SH-SY5Y (cell line): ENCODE measurements around the gene TRIM17.

Source experiments
- GATA2 ChIP-seq: IDR thresholded peaks from 2 replicates; pipeline ENCODE4 v1.6.1; 2011; ENCODE audit warnings: mild to moderate bottlenecking, low read depth, low read length
- GATA3 ChIP-seq: IDR thresholded peaks from 2 replicates; pipeline ENCODE4 v1.6.1; 2011; ENCODE audit warnings: low read depth, mild to moderate bottlenecking, low read length, moderate library complexity

TRIM17 gene

DNA sequence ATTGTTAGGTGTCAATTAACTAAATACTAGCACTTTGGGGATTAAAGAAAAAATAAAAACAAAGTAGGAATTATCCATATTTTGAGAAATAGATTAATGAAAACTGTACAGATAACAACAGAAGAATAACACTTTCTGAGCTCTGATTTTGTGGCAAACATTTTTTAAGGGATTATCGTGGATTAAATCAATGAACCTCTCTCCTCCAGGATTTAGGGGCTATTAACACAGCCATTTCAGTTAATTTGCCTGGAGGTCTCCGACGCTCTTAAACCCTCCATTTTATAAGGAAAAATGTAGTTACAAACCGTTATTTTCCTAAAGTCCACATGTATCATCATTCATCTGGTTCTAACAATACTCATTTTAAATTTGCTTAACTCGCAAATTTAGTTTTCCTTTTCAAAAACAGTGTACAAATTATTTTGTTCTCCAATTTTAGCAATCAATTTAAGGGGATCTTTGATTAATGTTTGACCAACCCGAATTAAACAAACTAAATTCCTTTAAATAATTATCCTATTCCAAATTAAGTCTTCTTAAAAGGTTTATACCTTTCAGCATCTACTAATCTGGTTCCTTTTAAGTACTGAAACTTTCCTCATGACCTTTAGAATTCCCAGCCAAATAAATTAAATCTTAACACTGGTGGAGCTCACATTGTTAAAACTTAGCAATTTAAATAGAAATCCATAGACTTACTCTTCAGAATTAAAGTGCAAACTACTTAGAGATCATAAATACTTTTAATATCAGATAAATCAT is 39.8 kb upstream of the TRIM17 start:
- TF ChIP-seq GATA2 (no peak), GATA3 (no peak)

GRCh38 chr1:228455715-228456114 is 39.1 kb upstream of the TRIM17 start:
- TF ChIP-seq GATA2 (no peak), GATA3 (no peak)

DNA sequence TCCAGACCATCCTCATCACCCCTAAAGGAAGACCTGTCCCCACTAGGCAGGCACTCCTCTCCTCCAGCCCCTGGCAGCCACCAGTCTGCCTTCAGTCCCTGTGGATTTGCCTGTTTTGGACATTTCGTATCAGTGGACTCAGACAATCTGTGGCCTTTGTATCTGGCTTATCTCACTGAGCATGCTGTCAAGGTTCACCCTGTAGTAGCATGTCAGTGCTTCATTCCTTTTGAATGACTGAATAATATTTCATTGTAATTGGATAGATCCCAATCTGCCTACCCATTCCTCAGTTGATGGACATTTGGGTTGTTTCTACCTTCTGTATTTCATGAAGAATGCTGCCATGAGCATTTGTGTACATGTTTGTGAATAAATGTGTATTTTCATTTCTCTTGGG is 37.6 kb upstream of the TRIM17 start:
- no peak for TF ChIP-seq GATA3
- no peak for TF ChIP-seq GATA2

DNA sequence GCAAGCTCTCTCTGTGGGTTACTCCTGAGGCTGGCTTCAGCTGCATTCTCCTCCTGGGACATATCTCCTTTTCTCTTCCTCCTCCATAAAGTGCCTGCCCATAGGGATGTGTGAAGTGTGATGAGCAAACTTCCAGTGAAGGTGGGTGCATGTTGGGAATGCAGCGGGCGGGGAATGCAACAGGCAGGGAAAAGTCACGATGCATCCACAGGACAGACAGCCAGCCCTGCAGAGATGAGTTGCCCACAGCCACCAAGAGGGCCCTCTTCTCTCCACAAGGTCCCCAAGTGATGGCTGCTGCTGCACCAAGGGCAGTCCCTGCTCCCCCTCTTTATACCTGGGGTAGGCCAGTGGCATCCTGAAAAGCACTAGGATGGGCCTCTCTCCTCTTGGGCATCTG is 37.0 kb upstream of the TRIM17 start:
- TF ChIP-seq GATA3 (no peak), GATA2 (no peak)

- TF ChIP-seq GATA2 = no peak
- no peak for TF ChIP-seq GATA3
These were observed 36.4 kb upstream of the TRIM17 start for GRCh38 chr1:228453022-228453560.

- no peak for TF ChIP-seq GATA3
- no peak for TF ChIP-seq GATA2
These were observed 35.7 kb upstream of the TRIM17 start for GRCh38 chr1:228452194-228453021.

DNA sequence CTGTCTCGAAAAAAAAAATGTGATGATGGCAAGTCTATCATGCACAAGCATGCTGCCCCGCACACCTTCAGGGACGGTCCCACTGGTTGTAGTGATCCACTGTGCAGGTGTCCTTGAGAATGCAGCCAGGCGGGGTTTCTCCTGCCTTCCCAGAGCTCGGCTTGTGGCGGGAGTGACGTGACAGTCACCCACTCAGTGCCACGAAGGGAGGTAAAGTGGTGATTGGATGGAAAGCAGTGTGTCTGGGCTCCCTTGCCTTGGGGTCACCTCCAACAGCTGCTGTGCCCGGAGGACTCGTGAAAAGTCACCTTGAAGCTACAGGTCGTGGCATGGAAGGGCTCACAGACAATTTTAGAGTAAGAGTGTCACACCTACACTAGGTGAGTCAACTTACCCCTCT is 33.5 kb upstream of the TRIM17 start:
- TF ChIP-seq GATA2 = no peak
- TF ChIP-seq GATA3 = no peak

- TF ChIP-seq GATA2 (no peak), GATA3 (no peak)
These were observed 31.7 kb upstream of the TRIM17 start for GRCh38 chr1:228448372-228448771.

GRCh38 chr1:228446852-228447251 is 30.2 kb upstream of the TRIM17 start:
- TF ChIP-seq GATA3 (no peak), GATA2 (no peak)

DNA sequence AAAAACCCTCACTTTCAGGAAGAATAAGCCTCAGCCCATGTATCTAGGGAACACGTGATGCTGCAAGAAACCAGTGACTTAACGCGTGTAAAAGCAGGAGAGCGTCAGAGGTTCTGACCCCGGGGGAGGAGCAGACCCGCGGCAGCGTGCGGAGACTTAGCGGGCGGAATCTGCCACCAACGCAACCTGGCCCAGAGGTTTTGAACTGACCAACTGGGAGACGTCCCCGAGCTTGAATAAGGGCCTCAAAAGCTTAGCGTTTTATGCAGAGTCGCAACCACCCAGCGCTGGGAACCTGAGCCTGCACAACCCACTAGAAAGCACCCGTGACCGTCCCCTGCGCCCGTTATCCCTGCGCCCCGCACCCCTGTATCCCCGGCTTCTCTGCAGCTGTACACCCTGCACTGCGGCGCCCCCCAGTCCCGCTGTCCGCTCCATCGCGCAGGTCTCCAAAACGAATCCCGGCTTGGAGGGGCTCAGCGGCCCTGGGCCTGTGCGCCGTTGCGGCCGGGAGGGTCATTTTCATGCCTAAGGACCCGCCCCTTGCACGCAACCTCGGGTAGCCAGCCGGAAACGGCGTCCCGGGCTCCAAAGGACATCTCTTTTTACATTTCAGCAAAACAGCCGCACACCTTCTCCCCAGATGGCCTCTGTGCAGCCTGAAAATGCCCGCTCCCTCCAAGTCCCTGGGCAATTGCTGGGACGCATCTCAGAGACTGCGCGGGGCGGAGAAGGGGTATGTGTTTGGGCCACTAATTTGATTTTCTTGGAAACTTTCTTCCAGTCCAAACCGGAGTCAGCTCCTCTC is 29.4 kb upstream of the TRIM17 start:
- no peak for TF ChIP-seq GATA3
- TF ChIP-seq GATA2 = no peak

DNA sequence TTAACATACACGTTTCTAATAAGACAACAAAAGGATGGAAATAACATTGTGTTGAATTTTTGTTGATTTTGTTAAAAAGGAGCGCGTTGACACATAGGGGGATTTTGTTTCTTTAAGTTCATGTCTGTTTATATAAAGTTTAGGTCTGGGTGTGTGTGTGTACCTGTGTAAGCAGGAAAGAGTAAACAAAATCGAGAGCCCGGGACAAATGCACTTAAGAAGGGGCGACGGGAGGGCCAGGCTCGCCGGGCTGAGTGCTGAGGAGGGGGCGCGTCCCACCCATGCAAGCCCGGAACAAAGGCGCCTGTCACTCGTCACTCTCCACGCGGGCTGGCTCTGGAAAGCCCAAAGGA is 28.8 kb upstream of the TRIM17 start:
- TF ChIP-seq GATA2 = no peak
- no peak for TF ChIP-seq GATA3

GRCh38 chr1:228443395-228443794 is 26.7 kb upstream of the TRIM17 start:
- no peak for TF ChIP-seq GATA3
- TF ChIP-seq GATA2 = no peak

GRCh38 chr1:228440761-228441500 is 24.3 kb upstream of the TRIM17 start:
- TF ChIP-seq GATA3 (no peak), GATA2 (no peak)
